K562 (cell line): ENCODE measurements around the gene CCT4. TPM values are rescaled to one million over a fixed set of nuclear protein-coding genes. Genes with fewer than 3 reads are reported as not detected.

Source experiments
- ZNF121 ChIP-seq: sonication (generic); formaldehyde crosslinking; conservative IDR thresholded peaks from 2 replicates; pipeline ENCODE4 v1.8.0; 2022; ENCODE audit warnings: missing genetic modification reagents
- ZNF197 ChIP-seq: fragments of 200-800 bp; sonication (Bioruptor generic); IDR thresholded peaks from 2 replicates; pipeline ENCODE4 v1.6.1; 2016; ENCODE audit warnings: low read depth, missing genetic modification characterization, missing compliant biosample characterization
- ZNF212 ChIP-seq: fragments of 450-650 bp; formaldehyde crosslinking; IDR thresholded peaks from 2 replicates; pipeline ENCODE4 v1.4.0; 2020; ENCODE audit warnings: mild to moderate bottlenecking
- ZNF316 ChIP-seq: fragments of 450-650 bp; IDR thresholded peaks from 2 replicates; pipeline ENCODE4 v1.6.1; 2016
- ZNF583 ChIP-seq: fragments of 250-450 bp; sonication (Bioruptor Pico); IDR thresholded peaks from 2 replicates; pipeline ENCODE4 v1.4.0; 2020
- polyA plus RNA-seq, 8 experiments: library from polyadenylated mRNA; depleted of rRNA in 4 of 8; stranded (reverse) in 5 of 8; unstranded in 3 of 8; fragments of >200 nt; fragmentation: Nextera tagmentation in 2 of 8; fragmentation: Illumina TruSeq in 1 of 8; extraction: Ambion mirVana in 2 of 8; extraction: Trizol in 1 of 8; gene quantifications; 2 replicates each; pipeline versions ENCODE4 v1.2.1 to v1.2.3, GENCODE V29; 2011 to 2014; ENCODE audit warnings: inconsistent platforms in 1 of 8, missing spikeins in 1 of 8
- total RNA-seq, 7 experiments: library from RNA; depleted of rRNA in 6 of 7; stranded (reverse); fragments of >200 nt in 6 of 7; fragmentation: Illumina TruSeq in 2 of 7; extraction: Trizol in 2 of 7; gene quantifications; 2 replicates each; pipeline versions ENCODE4 v1.2.1 to v1.2.3, GENCODE V29; 2011 to 2021; ENCODE audit warnings: low replicate concordance in 1 of 7
- TF ChIP-seq, protein P1 (sequence below): fragments of 450-650 bp; IDR thresholded peaks from 2 replicates; pipeline ENCODE4 v1.6.1; 2016; ENCODE audit warnings: mild to moderate bottlenecking, moderate library complexity
- TF ChIP-seq, protein P2 (sequence below): sonication (generic); formaldehyde crosslinking; IDR thresholded peaks from 2 replicates; pipeline ENCODE4 v1.9.0; 2022; ENCODE audit warnings: mild to moderate bottlenecking, missing genetic modification reagents
- TF ChIP-seq, protein P3 (sequence below): fragments of 450-650 bp; IDR thresholded peaks from 2 replicates; pipeline ENCODE4 v1.6.1; 2018; ENCODE audit not compliant: partially characterized antibody
- TF ChIP-seq, protein P4 (sequence below): sonication (generic); formaldehyde crosslinking; IDR thresholded peaks from 2 replicates; pipeline ENCODE4 v1.8.0; 2022; ENCODE audit warnings: missing genetic modification reagents, mild to moderate bottlenecking, moderate library complexity, borderline replicate concordance

CCT4 gene
- total and polyA plus RNA-seq, 9 of the 15 experiments (the other 6 are each of a cell fraction or from before 2014, with no cell fraction given), result 101 to 368 (median 303) TPM

DNA sequence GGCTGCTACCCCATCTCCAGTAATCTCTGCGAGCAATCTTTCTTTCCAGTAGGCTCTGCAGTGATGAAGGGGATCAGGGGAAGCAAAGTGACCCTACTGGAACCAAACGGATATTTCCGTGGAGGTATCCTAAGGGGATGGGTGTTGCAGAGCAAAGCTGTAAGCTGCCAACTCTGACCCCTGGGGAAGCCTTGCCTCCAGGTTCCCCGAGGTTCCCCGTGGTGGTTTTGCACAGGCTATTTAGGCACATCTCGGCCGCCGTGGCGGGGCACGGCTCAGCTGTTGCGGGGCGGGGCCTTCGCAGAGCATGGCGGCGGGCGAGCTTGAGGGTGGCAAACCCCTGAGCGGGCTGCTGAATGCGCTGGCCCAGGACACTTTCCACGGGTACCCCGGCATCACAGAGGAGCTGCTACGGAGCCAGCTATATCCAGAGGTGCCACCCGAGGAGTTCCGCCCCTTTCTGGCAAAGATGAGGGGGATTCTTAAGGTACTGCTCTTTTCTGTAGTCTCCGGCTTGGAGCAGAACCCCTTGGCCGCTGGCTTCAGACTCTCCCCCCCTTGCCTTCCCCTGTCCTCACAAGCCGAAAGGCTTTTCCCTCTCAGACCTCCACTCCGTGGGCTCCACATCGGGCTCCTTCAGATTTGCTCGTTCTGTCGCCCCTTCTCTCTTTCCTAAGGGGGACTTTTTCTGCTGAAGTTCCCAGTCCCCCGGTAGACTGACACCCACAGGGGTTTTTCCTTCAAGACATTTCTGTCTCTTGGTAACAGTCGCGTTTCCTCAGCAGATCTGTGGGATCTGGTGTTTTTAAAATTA, 17.1 kb upstream of the CCT4 start, which contains the start of gene COMMD1 (continued):
- TF ChIP-seq, protein P1, sequence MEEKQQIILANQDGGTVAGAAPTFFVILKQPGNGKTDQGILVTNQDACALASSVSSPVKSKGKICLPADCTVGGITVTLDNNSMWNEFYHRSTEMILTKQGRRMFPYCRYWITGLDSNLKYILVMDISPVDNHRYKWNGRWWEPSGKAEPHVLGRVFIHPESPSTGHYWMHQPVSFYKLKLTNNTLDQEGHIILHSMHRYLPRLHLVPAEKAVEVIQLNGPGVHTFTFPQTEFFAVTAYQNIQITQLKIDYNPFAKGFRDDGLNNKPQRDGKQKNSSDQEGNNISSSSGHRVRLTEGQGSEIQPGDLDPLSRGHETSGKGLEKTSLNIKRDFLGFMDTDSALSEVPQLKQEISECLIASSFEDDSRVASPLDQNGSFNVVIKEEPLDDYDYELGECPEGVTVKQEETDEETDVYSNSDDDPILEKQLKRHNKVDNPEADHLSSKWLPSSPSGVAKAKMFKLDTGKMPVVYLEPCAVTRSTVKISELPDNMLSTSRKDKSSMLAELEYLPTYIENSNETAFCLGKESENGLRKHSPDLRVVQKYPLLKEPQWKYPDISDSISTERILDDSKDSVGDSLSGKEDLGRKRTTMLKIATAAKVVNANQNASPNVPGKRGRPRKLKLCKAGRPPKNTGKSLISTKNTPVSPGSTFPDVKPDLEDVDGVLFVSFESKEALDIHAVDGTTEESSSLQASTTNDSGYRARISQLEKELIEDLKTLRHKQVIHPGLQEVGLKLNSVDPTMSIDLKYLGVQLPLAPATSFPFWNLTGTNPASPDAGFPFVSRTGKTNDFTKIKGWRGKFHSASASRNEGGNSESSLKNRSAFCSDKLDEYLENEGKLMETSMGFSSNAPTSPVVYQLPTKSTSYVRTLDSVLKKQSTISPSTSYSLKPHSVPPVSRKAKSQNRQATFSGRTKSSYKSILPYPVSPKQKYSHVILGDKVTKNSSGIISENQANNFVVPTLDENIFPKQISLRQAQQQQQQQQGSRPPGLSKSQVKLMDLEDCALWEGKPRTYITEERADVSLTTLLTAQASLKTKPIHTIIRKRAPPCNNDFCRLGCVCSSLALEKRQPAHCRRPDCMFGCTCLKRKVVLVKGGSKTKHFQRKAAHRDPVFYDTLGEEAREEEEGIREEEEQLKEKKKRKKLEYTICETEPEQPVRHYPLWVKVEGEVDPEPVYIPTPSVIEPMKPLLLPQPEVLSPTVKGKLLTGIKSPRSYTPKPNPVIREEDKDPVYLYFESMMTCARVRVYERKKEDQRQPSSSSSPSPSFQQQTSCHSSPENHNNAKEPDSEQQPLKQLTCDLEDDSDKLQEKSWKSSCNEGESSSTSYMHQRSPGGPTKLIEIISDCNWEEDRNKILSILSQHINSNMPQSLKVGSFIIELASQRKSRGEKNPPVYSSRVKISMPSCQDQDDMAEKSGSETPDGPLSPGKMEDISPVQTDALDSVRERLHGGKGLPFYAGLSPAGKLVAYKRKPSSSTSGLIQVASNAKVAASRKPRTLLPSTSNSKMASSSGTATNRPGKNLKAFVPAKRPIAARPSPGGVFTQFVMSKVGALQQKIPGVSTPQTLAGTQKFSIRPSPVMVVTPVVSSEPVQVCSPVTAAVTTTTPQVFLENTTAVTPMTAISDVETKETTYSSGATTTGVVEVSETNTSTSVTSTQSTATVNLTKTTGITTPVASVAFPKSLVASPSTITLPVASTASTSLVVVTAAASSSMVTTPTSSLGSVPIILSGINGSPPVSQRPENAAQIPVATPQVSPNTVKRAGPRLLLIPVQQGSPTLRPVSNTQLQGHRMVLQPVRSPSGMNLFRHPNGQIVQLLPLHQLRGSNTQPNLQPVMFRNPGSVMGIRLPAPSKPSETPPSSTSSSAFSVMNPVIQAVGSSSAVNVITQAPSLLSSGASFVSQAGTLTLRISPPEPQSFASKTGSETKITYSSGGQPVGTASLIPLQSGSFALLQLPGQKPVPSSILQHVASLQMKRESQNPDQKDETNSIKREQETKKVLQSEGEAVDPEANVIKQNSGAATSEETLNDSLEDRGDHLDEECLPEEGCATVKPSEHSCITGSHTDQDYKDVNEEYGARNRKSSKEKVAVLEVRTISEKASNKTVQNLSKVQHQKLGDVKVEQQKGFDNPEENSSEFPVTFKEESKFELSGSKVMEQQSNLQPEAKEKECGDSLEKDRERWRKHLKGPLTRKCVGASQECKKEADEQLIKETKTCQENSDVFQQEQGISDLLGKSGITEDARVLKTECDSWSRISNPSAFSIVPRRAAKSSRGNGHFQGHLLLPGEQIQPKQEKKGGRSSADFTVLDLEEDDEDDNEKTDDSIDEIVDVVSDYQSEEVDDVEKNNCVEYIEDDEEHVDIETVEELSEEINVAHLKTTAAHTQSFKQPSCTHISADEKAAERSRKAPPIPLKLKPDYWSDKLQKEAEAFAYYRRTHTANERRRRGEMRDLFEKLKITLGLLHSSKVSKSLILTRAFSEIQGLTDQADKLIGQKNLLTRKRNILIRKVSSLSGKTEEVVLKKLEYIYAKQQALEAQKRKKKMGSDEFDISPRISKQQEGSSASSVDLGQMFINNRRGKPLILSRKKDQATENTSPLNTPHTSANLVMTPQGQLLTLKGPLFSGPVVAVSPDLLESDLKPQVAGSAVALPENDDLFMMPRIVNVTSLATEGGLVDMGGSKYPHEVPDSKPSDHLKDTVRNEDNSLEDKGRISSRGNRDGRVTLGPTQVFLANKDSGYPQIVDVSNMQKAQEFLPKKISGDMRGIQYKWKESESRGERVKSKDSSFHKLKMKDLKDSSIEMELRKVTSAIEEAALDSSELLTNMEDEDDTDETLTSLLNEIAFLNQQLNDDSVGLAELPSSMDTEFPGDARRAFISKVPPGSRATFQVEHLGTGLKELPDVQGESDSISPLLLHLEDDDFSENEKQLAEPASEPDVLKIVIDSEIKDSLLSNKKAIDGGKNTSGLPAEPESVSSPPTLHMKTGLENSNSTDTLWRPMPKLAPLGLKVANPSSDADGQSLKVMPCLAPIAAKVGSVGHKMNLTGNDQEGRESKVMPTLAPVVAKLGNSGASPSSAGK, result no peak
- no peak for TF ChIP-seq ZNF583
- TF ChIP-seq, protein P2, sequence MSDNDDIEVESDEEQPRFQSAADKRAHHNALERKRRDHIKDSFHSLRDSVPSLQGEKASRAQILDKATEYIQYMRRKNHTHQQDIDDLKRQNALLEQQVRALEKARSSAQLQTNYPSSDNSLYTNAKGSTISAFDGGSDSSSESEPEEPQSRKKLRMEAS (CRISPR knock-in tag), result peak; percentile 49; the same call in 1 of the 2 replicates
- TF ChIP-seq, protein P3, sequence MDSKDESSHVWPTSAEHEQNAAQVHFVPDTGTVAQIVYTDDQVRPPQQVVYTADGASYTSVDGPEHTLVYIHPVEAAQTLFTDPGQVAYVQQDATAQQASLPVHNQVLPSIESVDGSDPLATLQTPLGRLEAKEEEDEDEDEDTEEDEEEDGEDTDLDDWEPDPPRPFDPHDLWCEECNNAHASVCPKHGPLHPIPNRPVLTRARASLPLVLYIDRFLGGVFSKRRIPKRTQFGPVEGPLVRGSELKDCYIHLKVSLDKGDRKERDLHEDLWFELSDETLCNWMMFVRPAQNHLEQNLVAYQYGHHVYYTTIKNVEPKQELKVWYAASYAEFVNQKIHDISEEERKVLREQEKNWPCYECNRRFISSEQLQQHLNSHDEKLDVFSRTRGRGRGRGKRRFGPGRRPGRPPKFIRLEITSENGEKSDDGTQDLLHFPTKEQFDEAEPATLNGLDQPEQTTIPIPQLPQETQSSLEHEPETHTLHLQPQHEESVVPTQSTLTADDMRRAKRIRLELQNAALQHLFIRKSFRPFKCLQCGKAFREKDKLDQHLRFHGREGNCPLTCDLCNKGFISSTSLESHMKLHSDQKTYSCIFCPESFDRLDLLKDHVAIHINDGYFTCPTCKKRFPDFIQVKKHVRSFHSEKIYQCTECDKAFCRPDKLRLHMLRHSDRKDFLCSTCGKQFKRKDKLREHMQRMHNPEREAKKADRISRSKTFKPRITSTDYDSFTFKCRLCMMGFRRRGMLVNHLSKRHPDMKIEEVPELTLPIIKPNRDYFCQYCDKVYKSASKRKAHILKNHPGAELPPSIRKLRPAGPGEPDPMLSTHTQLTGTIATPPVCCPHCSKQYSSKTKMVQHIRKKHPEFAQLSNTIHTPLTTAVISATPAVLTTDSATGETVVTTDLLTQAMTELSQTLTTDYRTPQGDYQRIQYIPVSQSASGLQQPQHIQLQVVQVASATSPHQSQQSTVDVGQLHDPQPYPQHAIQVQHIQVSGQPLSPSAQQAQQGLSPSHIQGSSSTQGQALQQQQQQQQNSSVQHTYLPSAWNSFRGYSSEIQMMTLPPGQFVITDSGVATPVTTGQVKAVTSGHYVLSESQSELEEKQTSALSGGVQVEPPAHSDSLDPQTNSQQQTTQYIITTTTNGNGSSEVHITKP, result peak; percentile 34
- no peak for TF ChIP-seq ZNF121 (CRISPR knock-in tag)
- TF ChIP-seq ZNF197 (CRISPR knock-in tag), result no peak
- TF ChIP-seq ZNF316, result no peak
- TF ChIP-seq, protein P4, sequence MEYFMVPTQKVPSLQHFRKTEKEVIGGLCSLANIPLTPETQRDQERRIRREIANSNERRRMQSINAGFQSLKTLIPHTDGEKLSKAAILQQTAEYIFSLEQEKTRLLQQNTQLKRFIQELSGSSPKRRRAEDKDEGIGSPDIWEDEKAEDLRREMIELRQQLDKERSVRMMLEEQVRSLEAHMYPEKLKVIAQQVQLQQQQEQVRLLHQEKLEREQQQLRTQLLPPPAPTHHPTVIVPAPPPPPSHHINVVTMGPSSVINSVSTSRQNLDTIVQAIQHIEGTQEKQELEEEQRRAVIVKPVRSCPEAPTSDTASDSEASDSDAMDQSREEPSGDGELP, result peak; percentile 100
- no peak for TF ChIP-seq ZNF212 (CRISPR knock-in tag)
